ENCODE results near the gene GPR150.
"Not testable (repeated sequence)": the region's sequence is repeated elsewhere in the genome, so short reads cannot be mapped to it uniquely, and the experiment has no call there.

GPR150 gene

GRCh38 chr5:95631991-95632675 lies 12.2 kb downstream of the GPR150 start:
- no peak for DNase-seq (ENCODE audit: extremely low read depth, low read depth)
- TF ChIP-seq CTCF (IDR thresholded peaks at IDR 0.05; ENCODE audit: low read depth, low read length): no peak

GRCh38 chr5:95632942-95633341 lies 13.1 kb downstream of the GPR150 start:
- not testable (repeated sequence) for DNase-seq (ENCODE audit: extremely low read depth, low read depth)

- no peak for DNase-seq (ENCODE audit: extremely low read depth, low read depth)
- no peak for TF ChIP-seq CTCF (IDR thresholded peaks at IDR 0.05; ENCODE audit: low read depth, low read length)
Measured at GRCh38 chr5:95633671-95634070, 13.8 kb downstream of the GPR150 start.

- no peak for DNase-seq (ENCODE audit: extremely low read depth, low read depth)
- no peak for TF ChIP-seq CTCF (IDR thresholded peaks at IDR 0.05; ENCODE audit: low read depth, low read length)
Measured at GRCh38 chr5:95634081-95634480, 14.2 kb downstream of the GPR150 start.

- no peak for TF ChIP-seq CTCF (IDR thresholded peaks at IDR 0.05; ENCODE audit: low read depth, low read length)
- no peak for DNase-seq (ENCODE audit: extremely low read depth, low read depth)
Measured at GRCh38 chr5:95638632-95639031, 18.7 kb downstream of the GPR150 start.

- TF ChIP-seq CTCF (IDR thresholded peaks at IDR 0.05; ENCODE audit: low read depth, low read length): no peak
- no peak for DNase-seq (ENCODE audit: extremely low read depth, low read depth)
Measured at GRCh38 chr5:95641741-95642220, 21.9 kb downstream of the GPR150 start.

- TF ChIP-seq CTCF (IDR thresholded peaks at IDR 0.05; ENCODE audit: low read depth, low read length): no peak
- no peak for DNase-seq (ENCODE audit: extremely low read depth, low read depth)
Measured at GRCh38 chr5:95643152-95643551, 23.3 kb downstream of the GPR150 start.

Data from AG09319 (cell line).